OCI-LY7 (cell line): ENCODE data around the gene RSPRY1. TPM values are rescaled to one million over a fixed set of nuclear protein-coding genes. Genes with fewer than 3 reads are reported as not detected.

ENCODE experiments used
- BruUV-seq: library from RNA; stranded (reverse); fragments of 400-500 nt; replicated peaks from 2 replicates; lab custom pipeline; 2021; lab: Mats Ljungman, UMichigan
- CTCF ChIA-PET: fragments of 300-600 bp; sonication (Branson Sonifier 250); formaldehyde crosslinking; loops from one replicate; lab custom pipeline; 2022; ENCODE audit warnings: antibody characterized with exemption; ENCODE audit not compliant: unreplicated experiment; lab: Charles Lee
- POLR2A ChIA-PET: fragments of 300-600 bp; sonication (Branson Sonifier 250); formaldehyde crosslinking; loops from one replicate; lab custom pipeline; 2022; ENCODE audit warnings: antibody characterized with exemption; lab: Charles Lee
- DNase-seq: peaks from one replicate; pipeline ENCODE4 v3.0.0-alpha.2; 2015; ENCODE audit warnings: low spot score
- H2AFZ ChIP-seq: fragments of 200-600 bp; sonication (generic), shearing (Covaris generic); 2 replicates; pipeline ENCODE4 v1.6.1; 2014; ENCODE audit warnings: mild to moderate bottlenecking, antibody characterized with exemption, low read length, moderate library complexity
- H3K27ac ChIP-seq: fragments of 200-600 bp; sonication (generic); 2 replicates; pipeline ENCODE4 v1.5.1; 2014; ENCODE audit warnings: mixed run types, low read depth, mild to moderate bottlenecking, moderate library complexity, low read length, inconsistent platforms; ENCODE audit not compliant: poor library complexity, severe bottlenecking
- H3K36me3 ChIP-seq: fragments of 200-600 bp; sonication (generic); 2 replicates; pipeline ENCODE4 v1.6.1; 2014; ENCODE audit warnings: mild to moderate bottlenecking, antibody characterized with exemption, low read length, moderate library complexity, mixed read lengths; ENCODE audit not compliant: insufficient read depth
- H3K4me1 ChIP-seq: fragments of 200-600 bp; sonication (generic); 2 replicates; pipeline ENCODE4 v1.5.1; 2014; ENCODE audit warnings: mild to moderate bottlenecking, low read length; ENCODE audit not compliant: insufficient read depth, poor library complexity, severe bottlenecking
- H3K4me2 ChIP-seq: fragments of 200-600 bp; sonication (generic); 2 replicates; pipeline ENCODE4 v1.6.1; 2014; ENCODE audit warnings: mild to moderate bottlenecking, low read length
- H3K4me3 ChIP-seq: fragments of 200-600 bp; sonication (generic); 2 replicates; pipeline ENCODE4 v1.5.1; 2014; ENCODE audit warnings: mild to moderate bottlenecking, low read depth, low read length; ENCODE audit not compliant: poor library complexity, severe bottlenecking
- H3K79me2 ChIP-seq: fragments of 200-600 bp; sonication (generic); 2 replicates; pipeline ENCODE4 v1.6.1; 2016; ENCODE audit warnings: low read depth, mild to moderate bottlenecking, low read length, moderate library complexity, mixed read lengths; ENCODE audit not compliant: insufficient read depth
- H3K9me2 ChIP-seq: fragments of 200-600 bp; sonication (generic); 2 replicates; pipeline ENCODE4 v1.6.1; 2016; ENCODE audit warnings: mild to moderate bottlenecking, low read length, mixed read lengths; ENCODE audit not compliant: insufficient read depth
- H3K9me3 ChIP-seq: fragments of 200-600 bp; sonication (generic); 2 replicates; pipeline ENCODE4 v1.6.1; 2014; ENCODE audit warnings: mild to moderate bottlenecking, mixed run types, low read length, mixed read lengths
- H4K20me1 ChIP-seq: fragments of 200-600 bp; sonication (generic); 2 replicates; pipeline ENCODE4 v1.6.1; 2014; ENCODE audit warnings: mild to moderate bottlenecking, antibody characterized with exemption, low read length, moderate library complexity, mixed read lengths; ENCODE audit not compliant: insufficient read depth
- CTCF ChIP-seq: fragments of 200-600 bp; sonication (generic); conservative IDR thresholded peaks from 2 replicates; pipeline ENCODE4 v1.5.1; 2014; ENCODE audit warnings: mild to moderate bottlenecking, antibody characterized with exemption, low read length, moderate library complexity, mixed read lengths
- EZH2phosphoT487 ChIP-seq: fragments of 200-600 bp; sonication (generic); IDR thresholded peaks from 2 replicates; pipeline ENCODE4 v1.6.1; 2018; ENCODE audit warnings: low read depth, borderline replicate concordance, mild to moderate bottlenecking, mixed run types, antibody characterized with exemption, low read length, moderate library complexity, mixed read lengths
- intact Hi-C: fragments of 100-400 bp; cut with micrococcal nuclease; formaldehyde crosslinking; loops from one replicate; pipeline ENCODE4 v1.10.0; 2022; ENCODE audit not compliant: unreplicated experiment
- total RNA-seq, 2 experiments: library from RNA; depleted of rRNA in 1 of 2; stranded (reverse); fragments of >200 nt in 1 of 2; shearing (Covaris generic) in 1 of 2; gene quantifications; 2 replicates each; pipeline ENCODE4 v1.2.3, GENCODE V29; 2014 to 2022

The RSPRY1 gene
- total RNA-seq, 2 experiments from 2014 or later, result 17.1 to 25.2 TPM

GRCh38 chr16:57169327-57169726 is 16.8 kb upstream of the RSPRY1 start:
- peaks cover 85% of the 10 kb centered on the region for H3K36me3 ChIP-seq
- H3K79me2 ChIP-seq, result no peaks in the 10 kb centered on the region
- no peaks in the 10 kb centered on the region for H3K9me2 ChIP-seq
- intact Hi-C loops, result loop anchor here (2.0 kb wide), 1 partner anchor 77 kb away; the partner anchor contains the start of gene CPNE2
- TF ChIP-seq EZH2phosphoT487 (no peak), CTCF (no peak)
- H3K4me1 ChIP-seq, result peaks cover 10% of the 10 kb centered on the region
- no peaks in the 10 kb centered on the region for H4K20me1 ChIP-seq
- POLR2A ChIA-PET, result interaction anchor here (0.7 kb wide), 2 partner anchors 72 to 118 kb away, joined by 3 to 5 read pairs; no protein-coding TSS in a partner anchor
- no peak overlapping the region for H3K4me3 ChIP-seq
- H2AFZ ChIP-seq, result no peak overlapping the region
- no peak for DNase-seq
- CTCF ChIA-PET, result no interaction called here
- H3K9me3 ChIP-seq, result no peaks in the 10 kb centered on the region
- H3K27ac ChIP-seq, result no peak overlapping the region
- H3K4me2 ChIP-seq, result no peak overlapping the region
- BruUV-seq, result no TSS peak

- BruUV-seq, result no TSS peak
- CTCF ChIA-PET, result no interaction called here
Measured at GRCh38 chr16:57172721-57173290, 13.3 kb upstream of the RSPRY1 start.

More at GRCh38 chr16:57172721-57173290, 13.3 kb upstream of the RSPRY1 start:
- Histone ChIP-seq H3K4me3 (no peak overlapping the region), H3K36me3 (peaks cover 50% of the 10 kb centered on the region), H3K27ac (no peak overlapping the region), H3K79me2 (no peaks in the 10 kb centered on the region), H3K9me3 (no peaks in the 10 kb centered on the region), H3K4me2 (no peak overlapping the region), H2AFZ (no peak overlapping the region), H3K9me2 (no peaks in the 10 kb centered on the region), H4K20me1 (no peaks in the 10 kb centered on the region), H3K4me1 (peaks cover 5% of the 10 kb centered on the region)
- no peak for DNase-seq
- intact Hi-C loops, result no loop called here
- TF ChIP-seq EZH2phosphoT487 (no peak), CTCF (no peak)
- POLR2A ChIA-PET, result interaction anchor here (0.6 kb wide), 1 partner anchor 79 kb away, joined by 3 read pairs; no protein-coding TSS in a partner anchor
